Lower leg skin (tissue), 3 donors: Measurements from ENCODE around the gene TEAD3.

ENCODE experiments used
- POLR2A ChIP-seq, 2 donors: fragments of 450-650 bp; IDR thresholded peaks; one replicate each; pipeline ENCODE4 v1.6.1; 2016 to 2017; ENCODE audit warnings: antibody characterized with exemption in 2 of 2, mild to moderate bottlenecking in 1 of 2, moderate library complexity in 1 of 2
- TF ChIP-seq, protein P1 (sequence below), 3 donors: fragments of 450-650 bp; IDR thresholded peaks; one replicate each; pipeline ENCODE4 v1.5.1; 2016; ENCODE audit warnings: antibody characterized with exemption in 3 of 3, mild to moderate bottlenecking in 3 of 3, moderate library complexity in 2 of 3

GRCh38 chr6:35500782-35501181 lies 3.9 kb upstream of the TEAD3 start:
- no peak for TF ChIP-seq POLR2A (IDR thresholded peaks at IDR 0.05)
- TF ChIP-seq, protein P1, sequence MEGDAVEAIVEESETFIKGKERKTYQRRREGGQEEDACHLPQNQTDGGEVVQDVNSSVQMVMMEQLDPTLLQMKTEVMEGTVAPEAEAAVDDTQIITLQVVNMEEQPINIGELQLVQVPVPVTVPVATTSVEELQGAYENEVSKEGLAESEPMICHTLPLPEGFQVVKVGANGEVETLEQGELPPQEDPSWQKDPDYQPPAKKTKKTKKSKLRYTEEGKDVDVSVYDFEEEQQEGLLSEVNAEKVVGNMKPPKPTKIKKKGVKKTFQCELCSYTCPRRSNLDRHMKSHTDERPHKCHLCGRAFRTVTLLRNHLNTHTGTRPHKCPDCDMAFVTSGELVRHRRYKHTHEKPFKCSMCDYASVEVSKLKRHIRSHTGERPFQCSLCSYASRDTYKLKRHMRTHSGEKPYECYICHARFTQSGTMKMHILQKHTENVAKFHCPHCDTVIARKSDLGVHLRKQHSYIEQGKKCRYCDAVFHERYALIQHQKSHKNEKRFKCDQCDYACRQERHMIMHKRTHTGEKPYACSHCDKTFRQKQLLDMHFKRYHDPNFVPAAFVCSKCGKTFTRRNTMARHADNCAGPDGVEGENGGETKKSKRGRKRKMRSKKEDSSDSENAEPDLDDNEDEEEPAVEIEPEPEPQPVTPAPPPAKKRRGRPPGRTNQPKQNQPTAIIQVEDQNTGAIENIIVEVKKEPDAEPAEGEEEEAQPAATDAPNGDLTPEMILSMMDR (IDR thresholded peaks at IDR 0.05): no peak
